ENCODE results near the gene TPP2. TPM values are rescaled to one million over a fixed set of nuclear protein-coding genes. Genes with fewer than 3 reads are reported as not detected.

The TPP2 gene
- total and polyA plus RNA-seq, 9 of the 15 experiments (the other 6 are each of a cell fraction or from before 2014, with no cell fraction given), result 18.8 to 87.7 (median 55.9) TPM

DNA sequence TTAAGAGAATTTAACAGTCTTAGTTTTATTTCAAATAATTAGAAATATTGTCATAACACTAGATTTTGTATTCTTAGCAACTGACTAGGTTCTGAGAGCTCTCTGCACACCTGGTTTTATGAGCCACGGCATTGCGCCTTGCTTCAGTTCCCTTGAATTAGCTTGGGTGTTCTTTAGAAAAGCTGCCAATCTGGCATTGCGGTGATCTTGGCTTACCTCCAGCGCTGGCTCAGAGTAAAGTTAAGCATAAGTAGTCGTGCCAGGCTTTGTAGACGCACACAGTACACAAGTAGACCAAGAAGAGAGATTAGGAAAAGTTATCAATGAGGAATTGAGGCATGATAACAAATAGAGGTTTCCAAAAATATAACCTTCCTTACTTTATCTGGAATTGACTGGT lies 45.7 kb downstream of the TPP2 start (continued):
- TF ChIP-seq, protein P1, sequence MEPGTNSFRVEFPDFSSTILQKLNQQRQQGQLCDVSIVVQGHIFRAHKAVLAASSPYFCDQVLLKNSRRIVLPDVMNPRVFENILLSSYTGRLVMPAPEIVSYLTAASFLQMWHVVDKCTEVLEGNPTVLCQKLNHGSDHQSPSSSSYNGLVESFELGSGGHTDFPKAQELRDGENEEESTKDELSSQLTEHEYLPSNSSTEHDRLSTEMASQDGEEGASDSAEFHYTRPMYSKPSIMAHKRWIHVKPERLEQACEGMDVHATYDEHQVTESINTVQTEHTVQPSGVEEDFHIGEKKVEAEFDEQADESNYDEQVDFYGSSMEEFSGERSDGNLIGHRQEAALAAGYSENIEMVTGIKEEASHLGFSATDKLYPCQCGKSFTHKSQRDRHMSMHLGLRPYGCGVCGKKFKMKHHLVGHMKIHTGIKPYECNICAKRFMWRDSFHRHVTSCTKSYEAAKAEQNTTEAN (CRISPR knock-in tag; IDR thresholded peaks at IDR 0.05), result no peak
- no peak for TF ChIP-seq ZNF699 (CRISPR knock-in tag; IDR thresholded peaks at IDR 0.05; ENCODE audit: insufficient replicate concordance)

DNA sequence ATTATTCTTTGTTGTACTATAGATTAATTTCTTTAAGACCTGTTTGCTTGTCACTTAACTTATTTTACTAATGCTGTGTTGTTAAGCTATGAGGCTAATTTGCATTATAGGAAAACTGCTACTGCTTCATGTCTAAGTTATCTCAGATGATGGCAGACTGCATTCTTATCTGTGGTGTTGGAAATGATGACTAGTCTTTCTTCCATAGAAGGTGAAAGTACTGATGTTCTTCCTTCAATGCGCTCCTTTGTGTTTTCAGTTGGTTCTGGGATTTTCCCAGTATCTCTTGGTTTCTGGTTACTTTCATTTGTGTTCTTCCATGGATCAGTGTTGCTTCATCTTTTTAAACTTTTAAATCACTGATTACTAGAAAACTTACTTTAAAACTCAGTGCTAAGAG lies 46.9 kb downstream of the TPP2 start:
- Histone ChIP-seq H3K27me3 (ENCODE audit: control insufficient read depth in 2 of 2, insufficient read depth in 2 of 2, low read length in 2 of 2) (no peaks in the 10 kb centered on the region), H3K4me3 (no peak overlapping the region), H3K79me2 (ENCODE audit: control insufficient read depth, insufficient read depth, low read length) (no peaks in the 10 kb centered on the region), H3K4me2 (ENCODE audit: insufficient read depth, low read length) (no peak overlapping the region), H3K9ac (ENCODE audit: insufficient read depth in 1 of 2, low read depth in 2 of 2, low read length in 2 of 2) (no peak overlapping the region), H2AFZ (ENCODE audit: low read depth, low read length) (no peak overlapping the region), H4K20me1 (replicated peaks; ENCODE audit: control insufficient read depth, insufficient read depth, low read length) (no peaks in the 10 kb centered on the region; the same call in 1 of the 2 replicates), H3K4me1 (replicated peaks in 1 of 2; ENCODE audit: control insufficient read depth in 2 of 2, insufficient read depth in 2 of 2, low read length in 2 of 2) (no peaks in the 10 kb centered on the region), H3K27ac (ENCODE audit: extremely low read depth, low read depth, low read length) (no peak overlapping the region), H3K9me3 (replicated peaks; ENCODE audit: control insufficient read depth, insufficient read depth, low read depth, low read length) (no peaks in the 10 kb centered on the region), H3K9me1 (ENCODE audit: control insufficient read depth, insufficient read depth, low read length) (no peaks in the 10 kb centered on the region), H3K36me3 (ENCODE audit: control insufficient read depth, insufficient read depth, low read length) (peaks cover 94% of the 10 kb centered on the region)
- BruUV-seq (replicated peaks), result no TSS peak
- intact Hi-C loops (cut with micrococcal nuclease), result no loop called here
- ChIA-PET POLR2A (interaction anchor here (0.6 kb wide), 1 partner anchor 26 kb away, joined by 3 read pairs; no protein-coding TSS in a partner anchor), CTCF (ENCODE audit: low intra/inter-chr PET ratio) (no interaction called here)
- DNase-seq (ENCODE audit: extremely low read depth in 1 of 4, low spot score in 3 of 4) (no peak), ATAC-seq (no peak), FAIRE-seq (no peak)
- WGBS (ENCODE audit: insufficient coverage, low coverage, missing lambda C conversion rate), result 100% methylated on average over 1 of the region's 1 CpG
- in situ Hi-C loops (cut with MboI), result no loop called here
- TF ChIP-seq SREBF1 (IDR thresholded peaks at IDR 0.05; ENCODE audit: borderline replicate concordance, low read depth, low read length) (no peak), CAMTA2 (CRISPR knock-in tag; conservative IDR thresholded peaks at IDR 0.05) (no peak), RBM14 (IDR thresholded peaks at IDR 0.05; ENCODE audit: borderline replicate concordance, insufficient read depth, low read depth, low read length) (no peak), POLR2AphosphoS5 (IDR thresholded peaks at IDR 0.05; ENCODE audit: control insufficient read depth, insufficient read depth, low read depth, low read length) (no peak), ZKSCAN8 (CRISPR knock-in tag; IDR thresholded peaks at IDR 0.05) (no peak), COPS2 (conservative IDR thresholded peaks at IDR 0.05) (no peak), POU5F1 (IDR thresholded peaks at IDR 0.05; ENCODE audit: borderline replicate concordance, low read depth, low read length, partially characterized antibody) (no peak), CBFB (CRISPR knock-in tag; IDR thresholded peaks at IDR 0.05) (no peak)
- TF ChIP-seq, protein P2, sequence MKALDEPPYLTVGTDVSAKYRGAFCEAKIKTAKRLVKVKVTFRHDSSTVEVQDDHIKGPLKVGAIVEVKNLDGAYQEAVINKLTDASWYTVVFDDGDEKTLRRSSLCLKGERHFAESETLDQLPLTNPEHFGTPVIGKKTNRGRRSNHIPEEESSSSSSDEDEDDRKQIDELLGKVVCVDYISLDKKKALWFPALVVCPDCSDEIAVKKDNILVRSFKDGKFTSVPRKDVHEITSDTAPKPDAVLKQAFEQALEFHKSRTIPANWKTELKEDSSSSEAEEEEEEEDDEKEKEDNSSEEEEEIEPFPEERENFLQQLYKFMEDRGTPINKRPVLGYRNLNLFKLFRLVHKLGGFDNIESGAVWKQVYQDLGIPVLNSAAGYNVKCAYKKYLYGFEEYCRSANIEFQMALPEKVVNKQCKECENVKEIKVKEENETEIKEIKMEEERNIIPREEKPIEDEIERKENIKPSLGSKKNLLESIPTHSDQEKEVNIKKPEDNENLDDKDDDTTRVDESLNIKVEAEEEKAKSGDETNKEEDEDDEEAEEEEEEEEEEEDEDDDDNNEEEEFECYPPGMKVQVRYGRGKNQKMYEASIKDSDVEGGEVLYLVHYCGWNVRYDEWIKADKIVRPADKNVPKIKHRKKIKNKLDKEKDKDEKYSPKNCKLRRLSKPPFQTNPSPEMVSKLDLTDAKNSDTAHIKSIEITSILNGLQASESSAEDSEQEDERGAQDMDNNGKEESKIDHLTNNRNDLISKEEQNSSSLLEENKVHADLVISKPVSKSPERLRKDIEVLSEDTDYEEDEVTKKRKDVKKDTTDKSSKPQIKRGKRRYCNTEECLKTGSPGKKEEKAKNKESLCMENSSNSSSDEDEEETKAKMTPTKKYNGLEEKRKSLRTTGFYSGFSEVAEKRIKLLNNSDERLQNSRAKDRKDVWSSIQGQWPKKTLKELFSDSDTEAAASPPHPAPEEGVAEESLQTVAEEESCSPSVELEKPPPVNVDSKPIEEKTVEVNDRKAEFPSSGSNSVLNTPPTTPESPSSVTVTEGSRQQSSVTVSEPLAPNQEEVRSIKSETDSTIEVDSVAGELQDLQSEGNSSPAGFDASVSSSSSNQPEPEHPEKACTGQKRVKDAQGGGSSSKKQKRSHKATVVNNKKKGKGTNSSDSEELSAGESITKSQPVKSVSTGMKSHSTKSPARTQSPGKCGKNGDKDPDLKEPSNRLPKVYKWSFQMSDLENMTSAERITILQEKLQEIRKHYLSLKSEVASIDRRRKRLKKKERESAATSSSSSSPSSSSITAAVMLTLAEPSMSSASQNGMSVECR (CRISPR knock-in tag; IDR thresholded peaks at IDR 0.05), result no peak
- TF ChIP-seq, protein P3, sequence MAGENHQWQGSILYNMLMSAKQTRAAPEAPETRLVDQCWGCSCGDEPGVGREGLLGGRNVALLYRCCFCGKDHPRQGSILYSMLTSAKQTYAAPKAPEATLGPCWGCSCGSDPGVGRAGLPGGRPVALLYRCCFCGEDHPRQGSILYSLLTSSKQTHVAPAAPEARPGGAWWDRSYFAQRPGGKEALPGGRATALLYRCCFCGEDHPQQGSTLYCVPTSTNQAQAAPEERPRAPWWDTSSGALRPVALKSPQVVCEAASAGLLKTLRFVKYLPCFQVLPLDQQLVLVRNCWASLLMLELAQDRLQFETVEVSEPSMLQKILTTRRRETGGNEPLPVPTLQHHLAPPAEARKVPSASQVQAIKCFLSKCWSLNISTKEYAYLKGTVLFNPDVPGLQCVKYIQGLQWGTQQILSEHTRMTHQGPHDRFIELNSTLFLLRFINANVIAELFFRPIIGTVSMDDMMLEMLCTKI (IDR thresholded peaks at IDR 0.05; ENCODE audit: partially characterized antibody), result no peak

Data from K562 (cell line).